Measurements from ENCODE around the gene PATE4.

The PATE4 gene

DNA sequence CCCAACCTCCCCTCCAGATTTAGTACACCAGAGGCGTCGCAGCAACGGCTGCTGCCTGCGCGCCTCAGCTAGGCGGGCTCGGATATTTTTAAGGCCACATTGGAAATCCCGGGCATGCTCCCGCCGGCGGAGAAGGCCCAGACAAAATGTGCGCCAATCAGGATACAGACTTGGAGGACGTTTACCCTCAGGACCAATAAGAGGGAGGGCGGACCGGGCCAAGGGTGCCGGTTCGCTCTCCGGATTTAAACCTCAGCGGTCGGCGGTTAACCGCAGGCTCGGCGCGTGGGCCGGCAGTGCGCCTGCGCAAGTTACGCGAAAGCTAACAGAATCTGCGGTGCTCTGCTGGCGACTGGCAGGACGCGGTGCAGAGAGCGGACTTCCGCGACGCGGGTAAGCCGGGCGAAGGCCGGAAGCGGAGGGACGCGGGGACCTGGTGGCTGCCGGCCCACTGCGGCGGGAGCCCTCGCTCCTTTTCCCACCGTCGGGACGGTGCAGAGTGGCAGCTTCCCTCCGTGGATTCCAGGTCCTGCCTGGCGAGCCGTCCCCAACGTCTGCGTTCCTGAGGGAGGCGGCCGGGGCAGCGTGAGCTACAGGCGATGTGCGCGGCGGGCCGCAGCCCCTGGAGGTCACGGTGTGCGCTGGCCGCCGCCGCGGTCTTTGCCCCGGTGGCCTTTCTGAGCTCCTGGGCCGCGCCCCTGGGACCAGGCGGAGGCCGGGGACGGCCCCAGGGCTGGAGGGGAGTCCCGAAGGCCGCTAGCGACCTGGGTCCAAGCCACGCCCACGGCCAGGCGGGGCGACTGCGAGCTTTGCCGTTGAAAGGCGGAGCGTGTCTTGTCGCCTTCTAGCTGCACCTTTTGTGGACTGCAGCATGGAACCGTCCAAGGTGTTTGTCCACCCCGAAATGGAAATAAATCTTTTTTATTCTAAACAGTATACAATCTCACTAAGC lies 54.5 kb downstream of the PATE4 start, which contains the start of gene HYLS1:
Gene HYLS1 (plus strand): TSS at position 296 of the 952 bp plus-strand sequence. CDS start 11,701 bp downstream, outside the sequence.
- DNase-seq: peak; percentile 98
